ENCODE data around the gene NIM1K. TPM values are rescaled to one million over a fixed set of nuclear protein-coding genes. Genes with fewer than 3 reads are reported as not detected.
"Not testable (repeated sequence)": the region's sequence is repeated elsewhere in the genome, so short reads cannot be mapped to it uniquely, and the experiment has no call there.

Gene NIM1K
- total and polyA plus RNA-seq, 10 of the 15 experiments (the other 5 are each of a cell fraction or from before 2014, with no cell fraction given) = 0.27 to 1.7 (median 0.66) TPM

DNA sequence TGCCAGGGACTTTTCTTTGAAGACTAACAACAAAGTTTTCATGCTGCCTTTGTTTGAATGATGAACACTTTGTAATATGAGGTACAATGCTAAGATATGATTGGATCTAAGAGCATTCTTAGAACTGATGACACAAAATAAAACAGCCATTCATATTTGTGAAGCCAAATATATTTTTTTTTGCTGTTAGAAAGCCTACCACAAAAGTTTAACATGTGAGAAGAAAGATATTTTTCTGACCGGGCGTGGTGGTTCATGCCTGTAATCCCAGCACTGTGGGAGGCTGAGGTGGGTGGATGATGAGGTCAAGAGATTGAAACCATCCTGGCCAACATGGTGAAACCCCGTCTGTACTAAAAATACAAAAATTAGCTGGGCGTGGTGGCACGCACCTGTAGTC is 9.4 kb downstream of the NIM1K start:
- H3K9me3 ChIP-seq (replicated peaks; ENCODE audit: control insufficient read depth, insufficient read depth, low read length); DNase-seq (ENCODE audit: low read depth, low spot score); H3K9ac ChIP-seq (ENCODE audit: control insufficient read depth, insufficient read depth, low read length); H3K27me3 ChIP-seq (replicated peaks in 1 of 2; ENCODE audit: control insufficient read depth in 2 of 2, insufficient read depth in 2 of 2, low read length in 1 of 2); intact Hi-C loops (cut with micrococcal nuclease; ENCODE audit: unreplicated experiment); BruUV-seq (replicated peaks); H4K20me1 ChIP-seq (ENCODE audit: control insufficient read depth, insufficient read depth); POLR2A ChIA-PET; H3K4me1 ChIP-seq (ENCODE audit: control insufficient read depth, insufficient read depth, low read length); H3K4me3 ChIP-seq; FAIRE-seq; H3K36me3 ChIP-seq (ENCODE audit: control insufficient read depth in 2 of 2, insufficient read depth in 2 of 2, low read length in 1 of 2); in situ Hi-C loops (cut with MboI); H2AFZ ChIP-seq (ENCODE audit: control insufficient read depth, low read depth, low read length); H3K79me2 ChIP-seq (ENCODE audit: control insufficient read depth, insufficient read depth, low read length): not testable (repeated sequence)
- 4% methylated on average over 5 of the region's 5 CpGs for WGBS (ENCODE audit: insufficient coverage, insufficient replicate concordance, low lambda C conversion rate, missing lambda C conversion rate)
- RAD21 ChIA-PET (ENCODE audit: unreplicated experiment) = interaction anchor here (0.9 kb wide), 1 partner anchor 80 kb away, joined by 4 read pairs; no protein-coding TSS in a partner anchor
- peak; percentile 71 for ATAC-seq
- SMC1A ChIA-PET (ENCODE audit: uncharacterized antibody, unreplicated experiment) = interaction anchor here (0.7 to 1.6 kb wide), 4 partner anchors 10 to 111 kb away, joined by 3 to 6 read pairs (median 4); partner anchors contain the start of gene NIM1K
- Histone ChIP-seq H3K4me2 (ENCODE audit: control insufficient read depth, insufficient read depth) (0 out of 2 replicates have a peak overlapping the region, but pooled peaks have one; percentile 9), H3K27ac (ENCODE audit: control insufficient read depth, insufficient read depth) (peak overlapping the region; percentile 48; the same call in 1 of the 2 replicates)
- TF ChIP-seq RUNX3 (IDR thresholded peaks at IDR 0.05; ENCODE audit: low read length) (peak; percentile 58; the same call in 1 of the 2 replicates), NFIC (IDR thresholded peaks at IDR 0.05; ENCODE audit: low read depth, low read length) (0 out of 2 replicates have a peak, but pooled peaks have one; percentile 23), ATF7 (IDR thresholded peaks at IDR 0.05; ENCODE audit: low read depth) (0 out of 2 replicates have a peak, but pooled peaks have one; percentile 28), EGR1 (IDR thresholded peaks at IDR 0.05; ENCODE audit: borderline replicate concordance in 1 of 2, low read depth in 2 of 2, low read length in 2 of 2) (peak in 1 of 2 experiments; percentile 40; a peak in 1 of 3 replicates), CREM (IDR thresholded peaks at IDR 0.05; ENCODE audit: low read depth) (peak; percentile 59; the same call in 1 of the 2 replicates), CBFB (IDR thresholded peaks at IDR 0.05; ENCODE audit: low read depth) (0 out of 2 replicates have a peak, but pooled peaks have one; percentile 37), IKZF1 (conservative IDR thresholded peaks at IDR 0.05) (0 out of 2 replicates have a peak, but pooled peaks have one; percentile 26), MTA2 (IDR thresholded peaks at IDR 0.05; ENCODE audit: low read depth) (peak; percentile 17; the same call in 1 of the 2 replicates), BCL11A (IDR thresholded peaks at IDR 0.05; ENCODE audit: low read depth, low read length) (peak; percentile 64; the same call in 1 of the 2 replicates), BMI1 (IDR thresholded peaks at IDR 0.05; ENCODE audit: borderline replicate concordance) (0 out of 2 replicates have a peak, but pooled peaks have one; percentile 20), DPF2 (IDR thresholded peaks at IDR 0.05) (peak; percentile 46; the same call in 1 of the 2 replicates), MEF2A (IDR thresholded peaks at IDR 0.05; ENCODE audit: insufficient read depth, low read depth, low read length) (peak; percentile 62; the same call in 1 of the 2 replicates), MEF2B (IDR thresholded peaks at IDR 0.05; ENCODE audit: partially characterized antibody, poor library complexity, severe bottlenecking) (peak; percentile 30), JUNB (IDR thresholded peaks at IDR 0.05) (peak; percentile 54; the same call in 1 of the 2 replicates)
- TF ChIP-seq, protein P1, sequence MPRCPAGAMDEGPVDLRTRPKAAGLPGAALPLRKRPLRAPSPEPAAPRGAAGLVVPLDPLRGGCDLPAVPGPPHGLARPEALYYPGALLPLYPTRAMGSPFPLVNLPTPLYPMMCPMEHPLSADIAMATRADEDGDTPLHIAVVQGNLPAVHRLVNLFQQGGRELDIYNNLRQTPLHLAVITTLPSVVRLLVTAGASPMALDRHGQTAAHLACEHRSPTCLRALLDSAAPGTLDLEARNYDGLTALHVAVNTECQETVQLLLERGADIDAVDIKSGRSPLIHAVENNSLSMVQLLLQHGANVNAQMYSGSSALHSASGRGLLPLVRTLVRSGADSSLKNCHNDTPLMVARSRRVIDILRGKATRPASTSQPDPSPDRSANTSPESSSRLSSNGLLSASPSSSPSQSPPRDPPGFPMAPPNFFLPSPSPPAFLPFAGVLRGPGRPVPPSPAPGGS (IDR thresholded peaks at IDR 0.05; ENCODE audit: borderline replicate concordance, insufficient read depth, low read depth, low read length, poor library complexity, severe bottlenecking) = peak; percentile 20
- TF ChIP-seq, protein P2, sequence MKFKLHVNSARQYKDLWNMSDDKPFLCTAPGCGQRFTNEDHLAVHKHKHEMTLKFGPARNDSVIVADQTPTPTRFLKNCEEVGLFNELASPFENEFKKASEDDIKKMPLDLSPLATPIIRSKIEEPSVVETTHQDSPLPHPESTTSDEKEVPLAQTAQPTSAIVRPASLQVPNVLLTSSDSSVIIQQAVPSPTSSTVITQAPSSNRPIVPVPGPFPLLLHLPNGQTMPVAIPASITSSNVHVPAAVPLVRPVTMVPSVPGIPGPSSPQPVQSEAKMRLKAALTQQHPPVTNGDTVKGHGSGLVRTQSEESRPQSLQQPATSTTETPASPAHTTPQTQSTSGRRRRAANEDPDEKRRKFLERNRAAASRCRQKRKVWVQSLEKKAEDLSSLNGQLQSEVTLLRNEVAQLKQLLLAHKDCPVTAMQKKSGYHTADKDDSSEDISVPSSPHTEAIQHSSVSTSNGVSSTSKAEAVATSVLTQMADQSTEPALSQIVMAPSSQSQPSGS (IDR thresholded peaks at IDR 0.05; ENCODE audit: low read length) = 0 out of 2 replicates have a peak, but pooled peaks have one; percentile 35
- CTCF ChIA-PET = interaction anchor here (1.4 to 1.7 kb wide), 2 partner anchors 94 to 104 kb away, joined by 6 read pairs; no protein-coding TSS in a partner anchor
